ENCODE results near the gene TENM4.

DNA sequence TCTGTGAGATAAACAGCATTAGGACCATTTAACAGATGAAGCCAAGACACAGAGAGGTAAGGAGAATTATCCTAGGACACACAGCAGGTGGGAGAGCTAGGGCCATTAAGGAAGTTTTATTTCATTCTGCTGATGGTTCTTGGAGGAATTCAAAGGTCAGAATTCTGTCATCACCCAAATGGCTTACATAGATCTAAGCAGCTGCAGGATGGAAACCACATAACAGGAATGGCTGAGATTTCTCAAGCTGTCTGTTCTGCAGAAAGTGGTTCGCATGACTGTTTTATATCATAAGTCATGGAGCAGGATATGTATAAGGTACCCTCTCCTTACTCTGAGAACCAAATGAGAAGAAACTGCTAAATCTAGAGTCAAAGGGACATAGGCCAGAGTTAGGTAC is 702.9 kb downstream of the TENM4 start:
- TF ChIP-seq POLR2AphosphoS5 (IDR thresholded peaks at IDR 0.05; ENCODE audit: borderline replicate concordance, low read depth, low read length) (no peak), EZH2 (IDR thresholded peaks at IDR 0.05) (no peak)
